ENCODE data around the gene PCNX4.
A peak's percentile ranks its signal among the peaks of the same experiment; 100 is the strongest.
"Not testable (repeated sequence)": the region's sequence is repeated elsewhere in the genome, so short reads cannot be mapped to it uniquely, and the experiment has no call there.

PCNX4 gene

DNA sequence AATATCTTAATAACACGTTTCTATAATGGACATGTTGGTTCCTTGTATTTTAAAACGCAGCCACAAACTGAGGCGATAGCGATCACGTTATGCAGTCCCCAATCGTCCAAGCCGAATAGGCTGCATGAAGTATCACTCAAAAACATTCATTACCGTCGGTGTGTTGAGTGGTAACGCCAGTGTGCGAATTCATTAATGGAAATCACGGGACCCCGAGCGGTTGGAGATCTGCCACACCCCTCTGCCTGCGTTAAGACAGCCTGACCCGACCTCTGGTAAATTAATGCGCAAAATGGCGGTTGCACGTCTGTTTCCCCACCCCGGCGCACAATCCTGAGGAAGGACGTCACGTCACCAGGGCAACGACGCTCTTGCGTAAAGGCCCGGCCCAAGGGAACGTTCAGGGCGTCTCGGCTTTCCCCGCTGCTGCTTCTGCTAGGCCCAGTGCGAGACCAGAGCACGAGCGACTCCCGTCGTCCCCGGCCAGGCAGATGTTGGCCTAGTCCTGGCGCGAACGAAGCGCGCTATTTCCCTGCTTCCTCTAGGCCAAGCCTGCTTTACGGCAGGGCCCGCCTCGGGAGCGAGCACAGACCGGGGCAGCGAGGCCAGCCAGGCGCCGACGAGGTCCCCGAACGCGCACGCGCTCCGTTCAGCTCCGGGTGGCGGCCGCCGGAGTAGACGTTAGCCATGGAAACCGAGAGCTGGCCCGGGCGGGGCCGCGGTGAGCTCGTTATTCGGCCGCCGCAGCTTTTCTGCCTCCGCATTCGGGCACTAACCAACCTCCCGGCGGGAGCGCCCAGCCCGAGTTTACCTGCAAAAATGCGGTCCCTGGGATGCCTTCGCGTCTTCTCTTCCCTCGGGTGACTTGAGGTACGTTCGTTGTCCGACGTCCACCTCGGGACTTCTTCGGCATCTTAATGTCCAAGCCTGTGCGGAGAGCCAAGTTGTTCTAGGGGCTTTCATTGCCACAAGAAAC, at the start of gene PCNX4:
PCNX4 (plus strand) TSS at position 374 of the 976 bp plus-strand sequence. CDS start 15,716 bp downstream, outside the sequence.
- peak; percentile 88 for DNase-seq (ENCODE audit: low read depth)

DNA sequence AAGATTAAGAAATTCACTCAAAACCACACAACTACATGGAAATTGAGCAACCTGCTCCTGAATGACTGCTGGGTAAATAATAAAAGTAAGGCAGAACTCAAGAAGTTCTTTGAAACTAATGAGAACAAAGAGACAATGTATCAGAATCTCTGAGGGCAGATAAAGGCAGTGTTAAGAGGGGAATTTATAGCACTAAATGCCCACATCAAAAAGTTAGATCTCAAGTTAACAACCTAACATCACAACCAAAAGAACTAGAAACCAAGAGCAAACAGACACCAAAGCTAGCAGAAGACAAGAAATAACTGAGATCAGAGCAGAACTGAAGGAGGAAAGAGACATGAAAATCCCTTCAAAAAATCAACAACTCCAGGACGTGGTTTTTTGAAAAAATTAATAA, 43.7 kb upstream of the PCNX4 start:
- DNase-seq (ENCODE audit: low read depth) = not testable (repeated sequence)

DNA sequence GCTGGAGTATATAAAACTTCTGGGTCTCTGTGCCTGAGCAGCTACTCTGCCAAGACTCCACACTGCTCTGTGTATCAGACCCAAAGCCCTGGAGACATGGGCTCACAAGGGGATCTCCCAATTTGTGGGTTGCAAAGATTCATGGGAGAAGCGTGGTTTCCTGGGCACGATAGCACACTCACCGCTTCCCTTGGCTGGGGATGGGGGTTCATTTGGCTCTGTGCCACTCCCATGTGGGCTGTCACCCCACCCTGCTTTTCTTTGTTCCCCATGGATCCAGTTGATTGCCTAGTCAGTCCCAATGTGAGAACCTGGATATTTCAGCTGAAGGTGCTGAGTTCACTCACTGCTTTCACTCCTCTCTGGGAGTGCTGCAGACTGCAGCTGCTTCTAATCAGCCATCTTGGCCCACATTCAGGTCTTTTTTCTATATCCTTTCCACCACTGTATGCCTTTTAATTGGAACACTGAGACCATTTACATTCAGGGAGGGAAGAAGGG, 40.0 kb upstream of the PCNX4 start:
- no peak for DNase-seq (ENCODE audit: low read depth)

GRCh38 chr14:60058087-60058486, 33.6 kb upstream of the PCNX4 start:
- no peak for DNase-seq (ENCODE audit: low read depth)

- DNase-seq (ENCODE audit: low read depth) = no peak
Observed at GRCh38 chr14:60061371-60061770, 30.4 kb upstream of the PCNX4 start.

DNA sequence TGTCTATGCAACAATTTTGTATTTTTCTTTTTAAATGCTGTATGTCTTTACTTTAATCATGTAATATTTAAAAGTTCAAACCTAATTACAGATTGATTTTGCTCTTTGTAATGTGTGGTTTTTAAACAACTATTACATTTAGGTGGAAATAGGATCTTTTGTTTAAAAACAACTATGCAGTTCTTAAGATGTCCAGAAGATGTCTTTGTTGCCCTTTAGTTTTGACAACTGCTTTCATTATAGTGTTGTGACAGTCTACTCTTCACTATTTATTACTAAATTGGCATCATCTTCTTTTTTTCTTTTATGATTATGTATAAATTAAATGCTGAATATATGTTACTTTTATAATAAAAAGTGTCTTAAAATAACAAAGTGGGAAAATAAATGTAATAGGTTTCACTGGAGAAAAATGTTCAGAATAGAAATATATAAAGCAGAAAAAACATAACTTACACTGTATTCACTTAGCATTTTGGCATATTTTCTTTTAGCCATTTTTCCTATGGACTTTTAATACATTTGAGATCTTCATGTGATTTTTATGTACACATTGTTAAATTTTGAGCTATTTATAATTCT, 27.1 kb upstream of the PCNX4 start:
- no peak for DNase-seq (ENCODE audit: low read depth)

DNA sequence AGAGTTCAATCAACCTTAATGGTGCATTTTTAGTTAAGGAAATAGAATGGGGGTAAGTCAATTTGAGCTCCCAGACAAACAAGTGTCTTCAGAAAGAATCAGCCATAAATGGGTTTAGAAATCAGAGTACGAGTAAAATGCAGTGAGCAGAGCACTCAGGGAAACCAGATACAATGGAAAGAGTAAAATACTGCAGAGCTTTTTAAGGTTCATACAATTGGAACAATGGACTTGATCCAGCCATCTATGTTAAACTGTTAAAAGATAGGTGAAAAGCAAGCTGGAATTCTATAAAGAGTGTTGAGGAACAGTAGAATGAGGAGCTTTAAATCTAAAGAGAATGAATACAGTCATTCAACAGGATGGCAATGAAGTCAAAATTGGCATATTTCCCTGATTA, 23.8 kb upstream of the PCNX4 start:
- no peak for DNase-seq (ENCODE audit: low read depth)

DNA sequence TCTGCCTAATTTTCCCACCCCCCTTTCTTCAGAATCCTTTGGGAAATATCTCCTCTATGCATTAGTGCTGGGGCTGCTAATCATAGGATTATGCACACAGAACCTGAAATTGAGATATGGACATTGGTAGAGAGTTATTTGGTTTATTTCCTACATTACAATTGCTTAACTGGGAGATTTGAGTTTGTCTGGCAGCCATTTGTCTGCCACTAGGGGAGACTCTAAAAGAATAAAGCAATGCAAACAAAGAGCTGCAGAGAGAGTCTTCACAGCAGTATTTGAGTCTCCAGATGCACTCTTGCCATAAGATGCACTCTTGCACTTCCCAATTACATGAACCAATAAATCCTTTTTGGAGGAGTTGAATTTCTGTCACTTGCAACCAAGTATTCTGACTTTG, 12.0 kb upstream of the PCNX4 start:
- DNase-seq (ENCODE audit: low read depth) = no peak

DNA sequence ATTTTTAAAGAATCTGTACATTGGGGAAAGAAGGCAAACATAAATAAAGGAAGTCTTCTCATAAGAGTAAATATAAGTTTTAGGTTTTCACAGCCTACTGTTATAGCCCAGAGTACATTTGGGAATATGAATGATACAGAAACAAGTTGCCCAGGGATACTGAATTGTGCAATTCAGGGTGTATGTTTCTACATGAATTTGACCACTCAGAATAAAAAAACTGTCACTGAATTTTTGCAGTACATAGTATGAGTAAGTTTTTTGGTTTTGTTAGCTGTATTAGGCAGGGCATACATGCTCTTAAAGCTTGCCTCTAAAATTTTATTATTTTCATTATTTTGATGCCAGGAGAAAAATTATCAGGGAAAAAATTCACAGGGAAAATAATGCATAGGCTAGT, 6.6 kb upstream of the PCNX4 start:
- DNase-seq (ENCODE audit: low read depth) = no peak

GRCh38 chr14:60085693-60086092, 6.0 kb upstream of the PCNX4 start:
- no peak for DNase-seq (ENCODE audit: low read depth)

GRCh38 chr14:60087668-60088067, 4.1 kb upstream of the PCNX4 start:
- DNase-seq (ENCODE audit: low read depth) = no peak

- DNase-seq (ENCODE audit: low read depth) = no peak
Observed at GRCh38 chr14:60089221-60089620, 2.5 kb upstream of the PCNX4 start.

DNA sequence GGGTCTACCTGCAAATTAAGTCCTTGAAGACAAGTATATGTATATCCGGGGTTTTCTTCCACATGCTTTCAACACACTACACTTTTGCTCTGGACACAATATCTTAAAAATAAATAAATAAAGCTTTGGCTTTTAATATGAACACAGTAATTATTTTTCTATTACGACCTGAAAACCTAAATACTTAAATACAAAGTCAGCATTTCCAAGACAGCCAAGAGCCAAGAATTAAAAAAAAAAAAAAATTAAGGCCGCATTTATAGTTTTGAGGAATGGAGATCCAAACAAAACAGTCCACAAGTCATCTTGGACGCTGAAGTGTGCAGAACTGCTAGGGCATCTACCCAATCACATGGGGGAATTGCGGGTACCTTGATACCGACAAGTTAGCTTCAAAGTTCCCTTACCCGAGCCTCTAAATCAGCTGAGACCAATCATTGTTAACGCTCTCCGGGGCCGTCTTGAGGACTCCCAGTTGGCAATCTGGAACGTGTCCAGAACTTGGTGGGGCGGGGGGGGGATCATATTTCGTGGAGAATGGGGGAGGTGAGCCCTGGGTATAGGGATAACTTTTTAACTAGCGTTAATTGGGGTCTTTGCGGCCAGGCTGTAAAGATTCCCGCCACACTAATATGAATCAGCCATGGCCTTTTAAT, 731 bp upstream of the PCNX4 start:
- DNase-seq (ENCODE audit: low read depth) = no peak

- DNase-seq (ENCODE audit: low read depth) = no peak
Observed at GRCh38 chr14:60092526-60092920, 800 bp downstream of the PCNX4 start.

GRCh38 chr14:60093080-60093479, 1.4 kb downstream of the PCNX4 start:
- no peak for DNase-seq (ENCODE audit: low read depth)

GRCh38 chr14:60093606-60094005, 1.9 kb downstream of the PCNX4 start:
- DNase-seq (ENCODE audit: low read depth) = no peak

DNA sequence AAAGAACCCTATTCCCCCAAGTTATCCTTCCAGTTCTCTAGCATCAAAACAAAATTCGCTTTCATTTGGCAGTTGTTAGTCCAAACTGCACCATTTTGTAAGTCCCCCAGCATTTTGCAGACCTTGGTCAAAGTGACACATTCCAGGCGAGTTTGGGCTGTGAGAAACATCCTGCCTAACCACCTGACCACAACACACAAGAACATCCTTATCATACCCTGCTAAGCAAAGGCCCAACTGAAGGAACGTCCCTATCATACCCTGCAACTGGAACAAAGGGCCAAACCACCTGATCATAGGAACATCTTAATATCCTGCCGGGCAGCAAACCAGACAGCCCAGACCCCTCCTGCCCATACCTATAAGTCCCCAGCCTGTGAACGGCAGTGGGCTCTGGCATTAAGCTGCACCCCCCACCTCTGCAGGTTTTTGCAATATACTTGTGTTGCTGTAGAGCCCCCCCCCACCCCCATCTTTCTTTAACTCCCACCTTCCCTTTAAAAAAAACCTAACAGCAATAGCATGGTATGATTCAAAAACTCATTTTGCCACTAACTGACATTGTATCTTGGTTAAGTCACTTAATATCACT, 2.7 kb downstream of the PCNX4 start:
- DNase-seq (ENCODE audit: low read depth) = no peak

DNA sequence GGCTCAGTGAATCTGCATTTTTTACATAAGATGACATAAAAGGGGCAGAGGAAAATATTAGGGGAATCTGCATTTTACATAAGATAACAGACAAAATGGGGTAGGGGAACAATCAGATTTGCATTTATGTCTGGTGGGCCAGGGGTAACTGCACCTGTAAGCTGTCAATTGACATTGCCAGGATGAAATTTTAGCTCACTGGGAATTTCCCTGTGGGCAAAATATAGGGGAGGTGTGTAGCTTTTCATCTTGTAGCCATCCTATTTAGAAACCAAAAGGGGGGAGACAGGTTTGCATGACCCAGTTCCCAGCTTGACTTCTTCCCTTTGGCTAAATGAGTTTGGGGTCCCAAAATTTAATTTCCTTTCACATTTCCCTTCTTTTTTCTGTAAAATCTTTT, 3.5 kb downstream of the PCNX4 start:
- DNase-seq (ENCODE audit: low read depth) = no peak

GRCh38 chr14:60095781-60096450, 4.2 kb downstream of the PCNX4 start:
- no peak for DNase-seq (ENCODE audit: low read depth)

GRCh38 chr14:60097974-60098373, 6.3 kb downstream of the PCNX4 start:
- no peak for DNase-seq (ENCODE audit: low read depth)

- DNase-seq (ENCODE audit: low read depth) = not testable (repeated sequence)
Observed at GRCh38 chr14:60099855-60100254, 8.1 kb downstream of the PCNX4 start.

- DNase-seq (ENCODE audit: low read depth) = no peak
Observed at GRCh38 chr14:60101786-60102185, 10.1 kb downstream of the PCNX4 start.

Data from stimulated activated CD8-positive, alpha-beta memory T cell treated with anti-CD3 and anti-CD28 coated beads, Interleukin-15, amount 100 ng/mL, for 1 hour (primary cell).